GM20000 (cell line): ENCODE measurements around the gene CSGALNACT2.

Source experiments
- DNase-seq: peaks from one replicate; pipeline ENCODE4 v3.0.0; 2012; ENCODE audit warnings: low spot score
- CTCF ChIP-seq: IDR thresholded peaks from 2 replicates; pipeline ENCODE4 v1.5.1; 2012; ENCODE audit warnings: mild to moderate bottlenecking, control low read depth; ENCODE audit errors: extremely low read depth, missing control alignments

Gene CSGALNACT2

GRCh38 chr10:43117031-43117776 is 21.0 kb upstream of the CSGALNACT2 start:
- TF ChIP-seq CTCF: no peak
- DNase-seq: no peak

- no peak for TF ChIP-seq CTCF
- no peak for DNase-seq
Observed at GRCh38 chr10:43117777-43118583, 20.3 kb upstream of the CSGALNACT2 start.

DNA sequence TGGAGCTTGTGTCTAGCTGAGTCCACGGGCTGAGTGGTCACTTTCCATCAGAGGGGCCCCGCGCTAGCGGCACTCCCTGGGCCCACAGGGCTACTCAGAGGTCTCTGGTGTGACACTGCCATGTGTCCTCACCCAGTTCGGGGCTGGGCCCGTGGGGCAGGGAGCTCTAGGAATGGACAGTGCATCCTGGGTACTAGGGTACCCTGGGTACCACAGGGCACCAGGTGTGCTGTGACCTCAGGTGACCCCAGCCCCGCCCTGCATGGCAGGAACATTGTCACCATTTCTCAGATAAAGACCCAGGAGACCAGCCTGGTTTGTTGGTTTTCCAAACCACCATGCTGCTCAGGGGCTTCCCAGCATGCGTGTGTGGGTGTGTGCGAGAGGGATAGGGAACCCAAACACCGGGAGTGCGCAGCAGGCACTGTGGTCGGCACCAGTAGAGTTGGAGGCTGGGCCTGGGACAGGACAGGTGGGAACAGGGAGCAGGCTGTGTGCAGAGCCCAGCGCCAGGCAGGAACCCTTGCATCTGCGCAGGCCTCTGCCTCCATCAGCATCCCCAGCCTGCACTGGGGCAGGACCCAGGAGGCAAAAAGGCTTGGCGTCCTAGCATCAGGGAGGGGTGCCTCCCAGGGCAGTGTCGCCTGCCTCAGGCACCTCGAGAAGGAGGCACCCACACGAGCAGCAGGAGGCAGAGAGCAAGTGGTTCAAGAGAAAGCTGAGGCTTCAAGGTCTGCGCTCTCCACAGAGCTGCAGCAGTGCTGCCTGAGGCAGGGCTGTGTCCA is 19.4 kb upstream of the CSGALNACT2 start:
- TF ChIP-seq CTCF: no peak
- DNase-seq: no peak

- no peak for DNase-seq
- no peak for TF ChIP-seq CTCF
Observed at GRCh38 chr10:43119416-43120115, 18.7 kb upstream of the CSGALNACT2 start.

- DNase-seq: no peak
- TF ChIP-seq CTCF: no peak
Observed at GRCh38 chr10:43120116-43120928, 17.9 kb upstream of the CSGALNACT2 start.

DNA sequence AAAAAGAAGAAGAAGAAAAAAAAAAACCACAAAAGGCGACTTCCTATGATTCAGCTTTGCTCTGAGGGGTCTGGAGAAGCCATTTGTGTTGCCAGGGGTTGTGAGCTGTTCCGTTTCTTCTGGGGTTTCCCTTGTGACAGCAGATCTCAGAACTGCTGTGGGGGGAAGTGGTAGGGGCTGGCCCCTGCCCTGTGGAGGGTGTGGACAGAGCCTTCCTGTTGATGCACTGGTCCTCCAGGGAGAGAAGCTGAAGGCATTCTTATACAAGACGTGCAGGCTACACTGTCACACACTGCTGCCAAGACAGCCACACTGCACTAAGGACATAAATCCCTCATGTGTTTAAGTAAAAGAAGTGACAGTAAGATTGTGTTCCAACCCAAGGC is 17.3 kb upstream of the CSGALNACT2 start:
- peak; percentile 88 for DNase-seq
- TF ChIP-seq CTCF: no peak
